PC-3 (cell line): ENCODE data around the gene HOXA2. TPM values are rescaled to one million over a fixed set of nuclear protein-coding genes. Genes with fewer than 3 reads are reported as not detected.

Source experiments
- ATAC-seq: fragments of 200-7000 bp; cut with Tn5 transposase; 2 replicates; pipeline ENCODE4 v1.9.1; 2020; ENCODE audit warnings: mild to moderate bottlenecking, moderate library complexity
- BruUV-seq: library from RNA; stranded (reverse); fragments of 400-500 nt; replicated peaks from 2 replicates; lab custom pipeline; 2021; lab: Mats Ljungman, UMichigan
- CTCF ChIA-PET: fragments of 300-600 bp; sonication (Branson Sonifier 250); formaldehyde crosslinking; loops from one replicate; lab custom pipeline; 2022; ENCODE audit warnings: antibody characterized with exemption; lab: Charles Lee
- POLR2A ChIA-PET: fragments of 300-600 bp; sonication (Branson Sonifier 250); formaldehyde crosslinking; loops from one replicate; lab custom pipeline; 2022; ENCODE audit warnings: antibody characterized with exemption; ENCODE audit not compliant: unreplicated experiment; lab: Charles Lee
- DNase-seq: peaks from one replicate; pipeline ENCODE4 v3.0.0-alpha.2; 2015
- H2AFZ ChIP-seq: fragments of 300-600 bp; sonication (generic); 2 replicates; pipeline ENCODE4 v1.6.0; 2016; ENCODE audit warnings: antibody characterized with exemption, low read length
- H3F3A ChIP-seq: fragments of 300-600 bp; sonication (generic); one replicate; pipeline ENCODE4 v1.6.0; 2017; ENCODE audit warnings: antibody characterized with exemption, low read length, control low read depth, mild to moderate bottlenecking; ENCODE audit not compliant: unreplicated experiment
- H3K27ac ChIP-seq: fragments of 300-600 bp; sonication (generic); 2 replicates; pipeline ENCODE4 v1.5.1; 2016; ENCODE audit warnings: mild to moderate bottlenecking, low read length
- H3K27me3 ChIP-seq: fragments of 300-600 bp; sonication (generic); 2 replicates; pipeline ENCODE4 v1.6.1; 2016; ENCODE audit warnings: low read length, mixed read lengths
- H3K36me3 ChIP-seq: fragments of 300-600 bp; sonication (generic); 2 replicates; pipeline ENCODE4 v1.6.1; 2016; ENCODE audit warnings: low read depth, mixed run types, low read length, mixed read lengths
- H3K4me1 ChIP-seq: fragments of 300-600 bp; sonication (generic); 2 replicates; pipeline ENCODE4 v1.5.1; 2016; ENCODE audit warnings: low read length; ENCODE audit not compliant: insufficient read depth
- H3K4me2 ChIP-seq: fragments of 300-600 bp; sonication (generic); 2 replicates; pipeline ENCODE4 v1.6.0; 2016; ENCODE audit warnings: low read length
- H3K4me3 ChIP-seq: fragments of 300-600 bp; sonication (generic); 2 replicates; pipeline ENCODE4 v1.5.1; 2016; ENCODE audit warnings: mild to moderate bottlenecking, low read length, mixed read lengths
- H3K79me2 ChIP-seq: fragments of 300-600 bp; sonication (generic); 2 replicates; pipeline ENCODE4 v1.6.1; 2017; ENCODE audit warnings: low read length, mixed read lengths
- H3K9ac ChIP-seq: fragments of 300-600 bp; sonication (generic); 2 replicates; pipeline ENCODE4 v1.6.0; 2016; ENCODE audit warnings: mild to moderate bottlenecking, low read length
- H3K9me2 ChIP-seq: fragments of 300-600 bp; sonication (generic); replicated peaks from 2 replicates; pipeline ENCODE4 v1.6.1; 2016; ENCODE audit warnings: mixed run types, low read length, mixed read lengths
- H3K9me3 ChIP-seq: fragments of 300-600 bp; sonication (generic); 2 replicates; pipeline ENCODE4 v1.6.1; 2016; ENCODE audit warnings: low read length, mixed read lengths
- H4K20me1 ChIP-seq: fragments of 300-600 bp; sonication (generic); 2 replicates; pipeline ENCODE4 v1.6.1; 2016; ENCODE audit warnings: low read length, mixed read lengths
- CTCF ChIP-seq: fragments of 300-600 bp; sonication (generic); conservative IDR thresholded peaks from 2 replicates; pipeline ENCODE4 v1.5.1; 2017; ENCODE audit warnings: antibody characterized with exemption, low read depth, mild to moderate bottlenecking, low read length
- EZH2 ChIP-seq: fragments of 300-600 bp; sonication (generic); IDR thresholded peaks from one replicate; pipeline ENCODE4 v1.6.1; 2017; ENCODE audit warnings: antibody characterized with exemption, mild to moderate bottlenecking, low read length; ENCODE audit not compliant: unreplicated experiment
- EZH2phosphoT487 ChIP-seq: fragments of 300-600 bp; sonication (generic); IDR thresholded peaks from 2 replicates; pipeline ENCODE4 v1.6.1; 2018; ENCODE audit warnings: mild to moderate bottlenecking, antibody characterized with exemption, low read length, borderline replicate concordance
- intact Hi-C: fragments of 100-400 bp; cut with micrococcal nuclease; formaldehyde crosslinking; loops from 2 replicates; pipeline ENCODE4 v1.9.0; 2023
- total RNA-seq: library from RNA; depleted of rRNA; stranded (reverse); fragments of >200 nt; gene quantifications from 2 replicates; pipeline ENCODE4 v1.2.3, GENCODE V29; 2014

HOXA2 gene
- total RNA-seq, 1 experiment from 2014 or later, result 0.07 TPM

GRCh38 chr7:27140126-27140857, 37.8 kb upstream of the HOXA2 start:
- Histone ChIP-seq H3K27me3 (no peaks in the 10 kb centered on the region), H3F3A (no peaks in the 10 kb centered on the region), H3K4me2 (no peak overlapping the region), H3K27ac (no peak overlapping the region), H3K9ac (no peak overlapping the region), H2AFZ (no peak overlapping the region), H3K9me2 (no peaks in the 10 kb centered on the region), H3K9me3 (no peaks in the 10 kb centered on the region), H3K79me2 (no peaks in the 10 kb centered on the region), H3K36me3 (peaks cover 10% of the 10 kb centered on the region; the same call in 1 of the 2 replicates), H3K4me1 (peaks cover 13% of the 10 kb centered on the region), H4K20me1 (no peaks in the 10 kb centered on the region), H3K4me3 (no peak overlapping the region)
- CTCF ChIA-PET, result no interaction called here
- DNase-seq (no peak), ATAC-seq (no peak)
- BruUV-seq, result no TSS peak
- intact Hi-C loops, result no loop called here
- TF ChIP-seq EZH2phosphoT487 (no peak), CTCF (no peak), EZH2 (no peak)
- POLR2A ChIA-PET, result no interaction called here

GRCh38 chr7:27139334-27140125, 37.0 kb upstream of the HOXA2 start:
- H4K20me1 ChIP-seq, result no peaks in the 10 kb centered on the region
- DNase-seq (no peak), ATAC-seq (no peak)
- POLR2A ChIA-PET, result no interaction called here
- H2AFZ ChIP-seq, result no peak overlapping the region
- H3K4me3 ChIP-seq, result no peak overlapping the region
- H3K9me3 ChIP-seq, result no peaks in the 10 kb centered on the region
- H3F3A ChIP-seq, result no peaks in the 10 kb centered on the region
- BruUV-seq, result no TSS peak
- H3K9ac ChIP-seq, result no peak overlapping the region
- TF ChIP-seq CTCF (no peak), EZH2 (no peak), EZH2phosphoT487 (no peak)
- H3K27ac ChIP-seq, result no peak overlapping the region
- CTCF ChIA-PET, result no interaction called here
- H3K4me2 ChIP-seq, result no peak overlapping the region
- no peaks in the 10 kb centered on the region for H3K9me2 ChIP-seq
- peaks cover 6% of the 10 kb centered on the region; the same call in 1 of the 2 replicates for H3K36me3 ChIP-seq
- H3K27me3 ChIP-seq, result no peaks in the 10 kb centered on the region
- H3K79me2 ChIP-seq, result no peaks in the 10 kb centered on the region
- intact Hi-C loops, result no loop called here
- H3K4me1 ChIP-seq, result peaks cover 20% of the 10 kb centered on the region
